Esophagus muscularis mucosa (tissue), 4 donors: ENCODE measurements around the gene DIP2C. TPM values are rescaled to one million over a fixed set of nuclear protein-coding genes. Genes with fewer than 3 reads are reported as not detected.

Experiments
- DNase-seq: peaks from one replicate; pipeline ENCODE4 v3.0.0-alpha.2; 2017; ENCODE audit errors: extremely low spot score
- H3K27ac ChIP-seq, 4 donors: fragments of 200-600 bp; sonication (generic); replicated peaks in 1 of 4; 1 replicate in 3 of 4; 2 replicates in 1 of 4; pipeline ENCODE4 v1.5.1; 2016 to 2019; ENCODE audit warnings: mild to moderate bottlenecking in 1 of 4
- H3K27me3 ChIP-seq, 4 donors: fragments of 200-600 bp; sonication (generic); one replicate each; pipeline versions ENCODE4 v1.5.1 to v1.6.0; 2016 to 2019
- H3K36me3 ChIP-seq, 4 donors: fragments of 200-600 bp; sonication (generic); one replicate each; pipeline ENCODE4 v1.5.1; 2016 to 2019
- H3K4me1 ChIP-seq, 4 donors: fragments of 200-600 bp; sonication (generic); one replicate each; pipeline ENCODE4 v1.5.1; 2016 to 2019
- H3K4me3 ChIP-seq, 4 donors: fragments of 200-600 bp; sonication (generic); 1 replicate in 2 of 4; 2 replicates in 2 of 4; pipeline ENCODE4 v1.5.1; 2016 to 2019; ENCODE audit warnings: mild to moderate bottlenecking in 4 of 4, moderate library complexity in 1 of 4
- H3K9me3 ChIP-seq, 4 donors: fragments of 200-600 bp; sonication (generic); 1 replicate in 3 of 4; 2 replicates in 1 of 4; pipeline ENCODE4 v1.5.1; 2016 to 2019
- EP300 ChIP-seq: sonication (generic); formaldehyde crosslinking; IDR thresholded peaks from one replicate; pipeline ENCODE4 v1.6.1; 2017; ENCODE audit warnings: antibody characterized with exemption
- POLR2A ChIP-seq: fragments of 450-650 bp; IDR thresholded peaks from one replicate; pipeline ENCODE4 v1.6.1; 2017; ENCODE audit warnings: antibody characterized with exemption, moderate library complexity, mild to moderate bottlenecking, low read depth
- POLR2AphosphoS5 ChIP-seq, 2 donors: sonication (generic); formaldehyde crosslinking; IDR thresholded peaks; one replicate each; pipeline ENCODE4 v1.6.1; 2017; ENCODE audit warnings: antibody characterized with exemption in 2 of 2
- WGBS: methylation state at CpG from one replicate; pipeline ENCODE4 v1.1.5; 2018; 5-methylcytosine and 5-hydroxymethylcytosine counted together
- intact Hi-C: fragments of 100-400 bp; cut with DNase I; formaldehyde crosslinking; loops from one replicate; pipeline ENCODE4 v1.15.1; 2023
- total RNA-seq, 4 donors: library from RNA; depleted of rRNA; stranded (reverse); fragments of >200 nt; gene quantifications; one replicate each; pipeline versions ENCODE4 v1.1.0 to v1.2.1, GENCODE V29; 2016
- TF ChIP-seq, protein P1 (sequence below), 3 experiments: fragments of 200-600 bp in 2 of 3; fragments of 450-650 bp in 1 of 3; sonication (generic) in 2 of 3; IDR thresholded peaks; one replicate each; pipeline ENCODE4 v1.5.1; 2017 to 2019; ENCODE audit warnings: antibody characterized with exemption in 3 of 3, mild to moderate bottlenecking in 2 of 3, moderate library complexity in 1 of 3

Gene DIP2C
- total RNA-seq, 4 donors from 2014 or later, result 38.6 to 66.4 (median 55.7) TPM

DNA sequence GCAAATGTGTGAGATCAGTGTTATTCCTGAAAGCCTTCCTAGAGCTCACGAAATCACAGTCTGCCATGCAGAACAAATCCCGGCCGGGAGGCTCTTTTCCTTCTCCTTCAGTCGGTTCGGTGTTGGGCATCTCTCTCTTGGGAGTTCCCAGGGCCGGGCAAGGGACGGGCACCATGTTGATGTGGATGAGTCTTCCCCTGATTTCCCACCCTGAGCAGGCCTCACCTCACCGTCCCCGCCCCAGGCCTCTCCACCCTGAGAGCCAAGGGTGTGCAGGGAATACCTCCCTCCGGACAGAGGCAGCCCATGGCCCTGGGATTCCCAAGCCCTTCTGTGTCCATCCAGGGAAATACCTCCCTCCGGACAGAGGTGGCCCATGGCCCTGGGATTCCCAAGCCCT lies 28.0 kb upstream of the DIP2C start:
- DNase-seq, result no peak
- WGBS, result 95% methylated on average over 10 of the region's 11 CpGs
- intact Hi-C loops, result no loop called here
- Histone ChIP-seq H3K36me3 (no peaks in the 10 kb centered on the region), H3K4me1 (no peaks in the 10 kb centered on the region), H3K27me3 (no peaks in the 10 kb centered on the region), H3K27ac (no peak overlapping the region), H3K4me3 (no peak overlapping the region), H3K9me3 (peaks cover 0 to 16% (median 13%) of the 10 kb centered on the region in 4 donors)
- TF ChIP-seq, protein P1, sequence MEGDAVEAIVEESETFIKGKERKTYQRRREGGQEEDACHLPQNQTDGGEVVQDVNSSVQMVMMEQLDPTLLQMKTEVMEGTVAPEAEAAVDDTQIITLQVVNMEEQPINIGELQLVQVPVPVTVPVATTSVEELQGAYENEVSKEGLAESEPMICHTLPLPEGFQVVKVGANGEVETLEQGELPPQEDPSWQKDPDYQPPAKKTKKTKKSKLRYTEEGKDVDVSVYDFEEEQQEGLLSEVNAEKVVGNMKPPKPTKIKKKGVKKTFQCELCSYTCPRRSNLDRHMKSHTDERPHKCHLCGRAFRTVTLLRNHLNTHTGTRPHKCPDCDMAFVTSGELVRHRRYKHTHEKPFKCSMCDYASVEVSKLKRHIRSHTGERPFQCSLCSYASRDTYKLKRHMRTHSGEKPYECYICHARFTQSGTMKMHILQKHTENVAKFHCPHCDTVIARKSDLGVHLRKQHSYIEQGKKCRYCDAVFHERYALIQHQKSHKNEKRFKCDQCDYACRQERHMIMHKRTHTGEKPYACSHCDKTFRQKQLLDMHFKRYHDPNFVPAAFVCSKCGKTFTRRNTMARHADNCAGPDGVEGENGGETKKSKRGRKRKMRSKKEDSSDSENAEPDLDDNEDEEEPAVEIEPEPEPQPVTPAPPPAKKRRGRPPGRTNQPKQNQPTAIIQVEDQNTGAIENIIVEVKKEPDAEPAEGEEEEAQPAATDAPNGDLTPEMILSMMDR (IDR thresholded peaks at IDR 0.05), result no peak

DNA sequence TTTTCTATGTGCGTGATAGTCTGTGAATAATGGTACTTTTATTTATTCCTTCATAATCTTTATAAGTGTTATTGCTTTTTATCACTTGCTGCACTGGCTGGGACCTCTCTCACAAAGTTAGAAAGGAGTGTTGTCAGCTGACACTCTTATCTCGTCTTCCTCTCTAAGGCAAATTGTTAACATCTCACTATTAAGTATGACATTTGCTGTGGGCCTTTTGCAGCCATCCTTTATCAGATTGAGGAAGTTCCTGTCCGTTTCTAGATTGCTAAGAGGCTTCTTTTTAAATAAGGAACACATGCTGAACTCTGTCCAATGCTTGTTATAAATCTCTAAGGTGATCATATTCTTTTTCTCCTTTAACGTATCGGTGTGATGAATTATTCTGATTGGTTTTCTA lies 27.4 kb upstream of the DIP2C start:
- H3K4me1 ChIP-seq, result no peaks in the 10 kb centered on the region
- 77% methylated on average over 5 of the region's 5 CpGs for WGBS

DNA sequence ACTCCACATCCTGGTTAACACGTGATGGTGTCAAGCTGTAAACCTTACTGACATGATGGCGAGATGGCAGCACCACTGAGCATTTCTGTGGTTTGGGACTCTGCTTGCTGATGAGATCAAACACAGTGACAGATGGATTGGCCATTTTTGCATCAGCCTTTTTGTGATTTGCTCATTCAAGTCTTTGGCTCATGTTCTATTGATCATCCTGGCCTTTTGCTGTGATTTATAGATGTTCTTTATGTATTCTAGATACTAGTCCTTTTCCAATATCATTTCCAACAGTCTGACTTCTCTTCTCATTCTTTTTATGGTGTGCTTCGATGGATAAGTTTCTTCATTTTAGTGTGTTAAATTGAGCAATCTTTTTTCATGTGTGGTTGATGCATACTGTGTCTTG lies 24.7 kb upstream of the DIP2C start:
- WGBS, result 84% methylated on average over 3 of the region's 3 CpGs
- Histone ChIP-seq H3K4me3 (no peak overlapping the region), H3K9me3 (peaks cover 0 to 16% (median 13%) of the 10 kb centered on the region in 4 donors), H3K4me1 (no peaks in the 10 kb centered on the region), H3K36me3 (no peaks in the 10 kb centered on the region), H3K27ac (no peak overlapping the region), H3K27me3 (no peaks in the 10 kb centered on the region)
- TF ChIP-seq POLR2AphosphoS5 (IDR thresholded peaks at IDR 0.05) (no peak), POLR2A (no peak), EP300 (no peak)
- TF ChIP-seq, protein P1 (IDR thresholded peaks at IDR 0.05), result no peak
- DNase-seq, result no peak
- intact Hi-C loops, result no loop called here

More for the DNA sequence above, 27.4 kb upstream of the DIP2C start:
- H3K9me3 ChIP-seq, result peaks cover 0 to 16% (median 13%) of the 10 kb centered on the region in 4 donors
- intact Hi-C loops, result no loop called here
- DNase-seq, result no peak
- H3K27ac ChIP-seq, result no peak overlapping the region
- no peaks in the 10 kb centered on the region for H3K27me3 ChIP-seq
- TF ChIP-seq, protein P1 (IDR thresholded peaks at IDR 0.05), result no peak
- TF ChIP-seq POLR2A (no peak), EP300 (no peak), POLR2AphosphoS5 (IDR thresholded peaks at IDR 0.05) (no peak)
- H3K4me3 ChIP-seq, result no peak overlapping the region
- H3K36me3 ChIP-seq, result no peaks in the 10 kb centered on the region

DNA sequence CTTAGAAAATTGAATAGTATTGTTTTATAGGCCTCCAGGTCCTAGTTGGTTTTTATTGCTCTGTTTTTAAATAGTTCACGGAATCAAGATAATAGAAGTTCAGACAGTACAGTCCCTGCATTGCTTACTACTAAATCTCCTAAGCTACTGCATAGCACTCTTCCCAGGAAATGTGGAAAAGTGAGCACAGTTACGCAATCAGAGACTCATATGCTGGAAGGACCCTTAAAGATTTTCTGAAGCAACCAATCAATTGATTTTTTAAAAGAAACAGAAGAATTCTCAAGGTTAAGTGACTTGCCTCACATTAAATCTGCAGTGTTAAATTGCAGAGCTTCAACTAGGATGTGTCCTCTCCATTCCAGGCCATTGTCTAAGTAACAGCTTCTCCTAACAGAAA lies 23.1 kb upstream of the DIP2C start:
- WGBS, result 100% methylated on average over 2 of the region's 2 CpGs
- TF ChIP-seq, protein P1 (IDR thresholded peaks at IDR 0.05), result no peak
- TF ChIP-seq POLR2AphosphoS5 (IDR thresholded peaks at IDR 0.05), result no peak
- no peak for TF ChIP-seq EP300
- no peak for TF ChIP-seq POLR2A

DNA sequence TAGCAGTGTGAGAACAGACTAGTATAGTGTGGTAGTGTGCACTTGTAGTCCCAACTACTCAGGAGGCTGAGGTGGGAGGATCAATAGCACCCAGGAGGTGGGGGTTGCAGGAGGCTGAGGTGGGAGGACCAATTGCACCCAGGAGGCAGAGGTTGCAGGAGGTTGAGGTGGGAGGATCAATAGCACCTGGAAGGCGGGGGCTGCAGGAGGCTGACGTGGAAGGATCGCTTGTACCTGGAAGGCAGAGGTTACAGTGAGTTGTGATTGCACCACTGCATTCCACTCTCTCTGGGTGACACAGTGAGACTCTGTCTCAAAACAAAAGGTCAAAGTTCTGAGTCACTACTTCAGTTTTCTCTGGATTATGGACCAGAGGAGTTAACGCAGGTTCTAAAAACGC lies 22.6 kb upstream of the DIP2C start:
- DNase-seq, result no peak
- Histone ChIP-seq H3K4me3 (no peak overlapping the region), H3K27me3 (no peaks in the 10 kb centered on the region), H3K27ac (no peak overlapping the region), H3K9me3 (peaks cover 0 to 16% (median 13%) of the 10 kb centered on the region in 4 donors), H3K36me3 (no peaks in the 10 kb centered on the region), H3K4me1 (no peaks in the 10 kb centered on the region)
- TF ChIP-seq POLR2A (no peak), POLR2AphosphoS5 (IDR thresholded peaks at IDR 0.05) (no peak), EP300 (no peak)
- TF ChIP-seq, protein P1 (IDR thresholded peaks at IDR 0.05), result no peak
- WGBS, result 88% methylated on average over 5 of the region's 5 CpGs
- intact Hi-C loops, result no loop called here

More for the DNA sequence above, 23.1 kb upstream of the DIP2C start:
- Histone ChIP-seq H3K9me3 (peaks cover 0 to 16% (median 13%) of the 10 kb centered on the region in 4 donors), H3K27me3 (no peaks in the 10 kb centered on the region), H3K4me3 (no peak overlapping the region), H3K36me3 (no peaks in the 10 kb centered on the region), H3K27ac (no peak overlapping the region), H3K4me1 (no peaks in the 10 kb centered on the region)
- intact Hi-C loops, result no loop called here
- no peak for DNase-seq
